Ovary (tissue), 9 donors: Measurements from ENCODE around the gene ATXN1. TPM values are rescaled to one million over a fixed set of nuclear protein-coding genes. Genes with fewer than 3 reads are reported as not detected.

Source experiments
- DNase-seq, 5 donors: peaks; one replicate each; pipeline ENCODE4 v3.0.0-alpha.2; 2019 to 2020
- H3K27ac ChIP-seq, 2 donors: fragments of 200-600 bp; one replicate each; pipeline versions ENCODE4 v1.5.1 to v1.8.0; 2019 to 2022
- H3K27me3 ChIP-seq: fragments of 200-600 bp; one replicate; pipeline ENCODE4 v1.8.0; 2022
- H3K36me3 ChIP-seq: fragments of 200-600 bp; sonication (generic); one replicate; pipeline ENCODE4 v1.5.1; 2019
- H3K4me1 ChIP-seq: one replicate; pipeline ENCODE4 v1.8.1; 2013; ENCODE audit warnings: mild to moderate bottlenecking, moderate library complexity; ENCODE audit not compliant: insufficient read depth
- H3K4me3 ChIP-seq: fragments of 200-600 bp; sonication (generic); one replicate; pipeline ENCODE4 v1.5.1; 2017
- H3K9me3 ChIP-seq, 2 donors: fragments of 200-600 bp in 1 of 2; sonication (generic) in 1 of 2; one replicate each; pipeline versions ENCODE4 v1.5.1 to v1.8.1; 2013 to 2019; ENCODE audit warnings: mild to moderate bottlenecking in 1 of 2, moderate library complexity in 1 of 2
- CTCF ChIP-seq, 3 donors: fragments of 450-650 bp in 2 of 3; fragments of 200-600 bp in 1 of 3; IDR thresholded peaks; one replicate each; pipeline versions ENCODE4 v1.5.1 to v1.8.0; 2016 to 2022; ENCODE audit warnings: antibody characterized with exemption in 3 of 3, mild to moderate bottlenecking in 1 of 3
- EP300 ChIP-seq: sonication (generic); formaldehyde crosslinking; IDR thresholded peaks from one replicate; pipeline ENCODE4 v1.6.1; 2017; ENCODE audit warnings: antibody characterized with exemption
- POLR2A ChIP-seq: fragments of 450-650 bp; IDR thresholded peaks from one replicate; pipeline ENCODE4 v1.6.1; 2017; ENCODE audit warnings: antibody characterized with exemption, mild to moderate bottlenecking, moderate library complexity
- WGBS, 3 donors: extraction: QIAGEN DNeasy Blood & Tissue Kit in 1 of 3; methylation state at CpG; one replicate each; pipeline versions ENCODE4 v1.1.5 to v1.1.7; 2013 to 2017; 5-methylcytosine and 5-hydroxymethylcytosine counted together
- intact Hi-C, 4 donors: fragments of 100-400 bp; cut with DNase I; formaldehyde crosslinking; loops; one replicate each; pipeline versions ENCODE4 v1.11.0 to v1.15.1; 2022 to 2023
- polyA plus RNA-seq, 2 donors: library from polyadenylated mRNA; stranded (reverse); fragments of 200-250 nt in 1 of 2; fragments of 350-450 nt in 1 of 2; fragmentation: Illumina TruSeq in 1 of 2; extraction: RNeasy Lipid Tissue Mini Kit (QIAGEN cat#74804) in 1 of 2; gene quantifications; one replicate each; pipeline ENCODE4 v1.2.3, GENCODE V29; 2013 to 2014
- total RNA-seq, 7 donors: library from RNA; depleted of rRNA in 2 of 7; stranded (reverse); fragments of >200 nt in 2 of 7; fragmentation: NEBNext Ultra II Directional in 3 of 7; extraction: Animal tissue kit (Norgen Biotek cat#: 25700) in 3 of 7; gene quantifications; one replicate each; pipeline versions ENCODE4 v1.1.0 to v1.2.4, GENCODE V29; 2016 to 2023
- donor health status: DM: no; HTN: no; CAD: no; lungs with moderate emphysema.
- donor health status: DM: no; HTN: no; CAD: no.
- donor health status: Bipolar disorder and iron deficiency.
- donor health status: DM: yes; HTN: yes; CAD: no.
- donor health status: DM: no; HTN: no; CAD: no.
- donor health status: DM: yes; HTN: yes; CAD: no.

ATXN1 gene
- total and polyA plus RNA-seq, 9 donors, result 7.3 to 38.2 (median 30.4) TPM

GRCh38 chr6:16321341-16321710 is 439.9 kb downstream of the ATXN1 start:
- no peak for TF ChIP-seq POLR2A
- no peak for TF ChIP-seq EP300
- TF ChIP-seq CTCF (IDR thresholded peaks at IDR 0.05), result no peak
- no peak for DNase-seq
- H3K27ac ChIP-seq, result no peak overlapping the region
- H3K4me1 ChIP-seq, result peaks cover 3% of the 10 kb centered on the region
- H3K9me3 ChIP-seq, result no peaks in the 10 kb centered on the region
- no peaks in the 10 kb centered on the region for H3K36me3 ChIP-seq
- 93 to 97% (median 93%) methylated on average over 7 of the region's 7 CpGs for WGBS, 3 donors
- no peaks in the 10 kb centered on the region for H3K27me3 ChIP-seq
- H3K4me3 ChIP-seq, result no peak overlapping the region
- intact Hi-C loops, result loop anchor here in 1 of 4 donors (10.0 kb wide), 1 partner anchor 97 kb away; no protein-coding TSS in a partner anchor

- intact Hi-C loops, result loop anchor here in 1 of 4 donors (10.0 kb wide), 1 partner anchor 96 kb away; no protein-coding TSS in a partner anchor
- peaks cover 3% of the 10 kb centered on the region for H3K4me1 ChIP-seq
- no peaks in the 10 kb centered on the region for H3K9me3 ChIP-seq
- no peak for TF ChIP-seq CTCF (IDR thresholded peaks at IDR 0.05)
- no peaks in the 10 kb centered on the region for H3K27me3 ChIP-seq
- DNase-seq, result no peak
- 81 to 87% (median 86%) methylated on average over 21 of the region's 21 CpGs for WGBS, 3 donors
- H3K27ac ChIP-seq, result peak overlapping the region; percentile 19 to 26
- no peak overlapping the region for H3K4me3 ChIP-seq
- no peaks in the 10 kb centered on the region for H3K36me3 ChIP-seq
These were observed 440.5 kb downstream of the ATXN1 start for GRCh38 chr6:16320533-16321340.

- Histone ChIP-seq H3K9me3 (no peaks in the 10 kb centered on the region), H3K4me1 (peaks cover 3% of the 10 kb centered on the region), H3K27ac (peak overlapping the region; percentile 19 to 26), H3K36me3 (no peaks in the 10 kb centered on the region), H3K27me3 (no peaks in the 10 kb centered on the region), H3K4me3 (no peak overlapping the region)
- intact Hi-C loops, result loop anchor here in 1 of 4 donors (10.0 kb wide), 1 partner anchor 95 kb away; no protein-coding TSS in a partner anchor
- TF ChIP-seq EP300 (no peak), CTCF (IDR thresholded peaks at IDR 0.05) (no peak), POLR2A (no peak)
- WGBS, 3 donors, result 24 to 29% (median 25%) methylated on average over 16 of the region's 16 CpGs
- peak; percentile 47 to 60 (median 54) for DNase-seq
These were observed 441.3 kb downstream of the ATXN1 start for GRCh38 chr6:16319813-16320532.

- Histone ChIP-seq H3K4me1 (peaks cover 3% of the 10 kb centered on the region), H3K9me3 (no peaks in the 10 kb centered on the region), H3K4me3 (no peak overlapping the region), H3K27me3 (no peaks in the 10 kb centered on the region), H3K36me3 (no peaks in the 10 kb centered on the region), H3K27ac (no peak overlapping the region)
- WGBS, 3 donors, result 96 to 98% (median 97%) methylated on average over 8 of the region's 8 CpGs
- intact Hi-C loops, result no loop called here
- no peak for TF ChIP-seq EP300
- TF ChIP-seq CTCF (IDR thresholded peaks at IDR 0.05), result no peak
- no peak for TF ChIP-seq POLR2A
- no peak for DNase-seq
These were observed 442.1 kb downstream of the ATXN1 start for GRCh38 chr6:16318953-16319720.
